Muscle of leg (tissue), 11 donors: ENCODE results near the gene PARD6G. TPM values are rescaled to one million over a fixed set of nuclear protein-coding genes. Genes with fewer than 3 reads are reported as not detected.
"Not testable (repeated sequence)": the region's sequence is repeated elsewhere in the genome, so short reads cannot be mapped to it uniquely, and the experiment has no call there.

ENCODE experiments used
- DNase-seq: peaks from one replicate; pipeline ENCODE4 v3.0.0; 2013
- H3K27ac ChIP-seq: one replicate; pipeline ENCODE4 v1.5.1; 2013; ENCODE audit warnings: mild to moderate bottlenecking, low read length, control low read depth
- H3K27me3 ChIP-seq: one replicate; pipeline ENCODE4 v1.6.1; 2013; ENCODE audit warnings: low read length; ENCODE audit not compliant: control insufficient read depth, insufficient read depth
- H3K36me3 ChIP-seq: one replicate; pipeline ENCODE4 v1.6.1; 2013; ENCODE audit warnings: low read length; ENCODE audit not compliant: control insufficient read depth, insufficient read depth
- H3K4me1 ChIP-seq: one replicate; pipeline ENCODE4 v1.6.1; 2013; ENCODE audit warnings: low read length; ENCODE audit not compliant: control insufficient read depth, insufficient read depth
- H3K4me3 ChIP-seq: one replicate; pipeline ENCODE4 v1.5.1; 2013; ENCODE audit warnings: low read length, control low read depth
- H3K9me3 ChIP-seq: replicated peaks from 2 replicates; pipeline ENCODE4 v1.6.1; 2013; ENCODE audit warnings: low read depth, low read length; ENCODE audit not compliant: control insufficient read depth
- WGBS: methylation state at CpG from one replicate; pipeline ENCODE4 v1.1.5; 2013; ENCODE audit warnings: missing lambda C conversion rate; ENCODE audit not compliant: insufficient coverage; 5-methylcytosine and 5-hydroxymethylcytosine counted together
- polyA plus RNA-seq, 8 donors: library from polyadenylated mRNA; unstranded; fragments of 120-200 nt; gene quantifications; one replicate each; pipeline versions ENCODE4 v1.2.1 to v1.2.3, GENCODE V29; 2013; ENCODE audit warnings: inconsistent platforms in 1 of 8, low replicate concordance in 1 of 8; ENCODE audit not compliant: insufficient read length in 8 of 8, insufficient read depth in 1 of 8
- total RNA-seq: library from RNA; stranded (reverse); fragments of 120-200 nt; gene quantifications from one replicate; pipeline ENCODE4 v1.2.4, GENCODE V29; 2013

Gene PARD6G
- total and polyA plus RNA-seq, 9 donors = 2.9 to 9.6 (median 6.9) TPM

- Histone ChIP-seq H3K9me3 (no peaks in the 10 kb centered on the region), H3K4me3 (no peak overlapping the region), H3K27me3 (peaks cover 4% of the 10 kb centered on the region), H3K27ac (no peak overlapping the region), H3K4me1 (no peaks in the 10 kb centered on the region), H3K36me3 (no peaks in the 10 kb centered on the region)
- 82% methylated on average over 2 of the region's 7 CpGs for WGBS
- no peak for DNase-seq
These were observed 5.2 kb downstream of the PARD6G start for GRCh38 chr18:80241919-80242777.

GRCh38 chr18:80239830-80240229 is 7.5 kb downstream of the PARD6G start:
- Histone ChIP-seq H3K27me3 (no peaks in the 10 kb centered on the region), H3K36me3 (no peaks in the 10 kb centered on the region), H3K9me3 (no peaks in the 10 kb centered on the region), H3K4me3 (no peak overlapping the region), H3K27ac (no peak overlapping the region), H3K4me1 (no peaks in the 10 kb centered on the region)
- WGBS = 67% methylated on average over 3 of the region's 5 CpGs
- no peak for DNase-seq

DNA sequence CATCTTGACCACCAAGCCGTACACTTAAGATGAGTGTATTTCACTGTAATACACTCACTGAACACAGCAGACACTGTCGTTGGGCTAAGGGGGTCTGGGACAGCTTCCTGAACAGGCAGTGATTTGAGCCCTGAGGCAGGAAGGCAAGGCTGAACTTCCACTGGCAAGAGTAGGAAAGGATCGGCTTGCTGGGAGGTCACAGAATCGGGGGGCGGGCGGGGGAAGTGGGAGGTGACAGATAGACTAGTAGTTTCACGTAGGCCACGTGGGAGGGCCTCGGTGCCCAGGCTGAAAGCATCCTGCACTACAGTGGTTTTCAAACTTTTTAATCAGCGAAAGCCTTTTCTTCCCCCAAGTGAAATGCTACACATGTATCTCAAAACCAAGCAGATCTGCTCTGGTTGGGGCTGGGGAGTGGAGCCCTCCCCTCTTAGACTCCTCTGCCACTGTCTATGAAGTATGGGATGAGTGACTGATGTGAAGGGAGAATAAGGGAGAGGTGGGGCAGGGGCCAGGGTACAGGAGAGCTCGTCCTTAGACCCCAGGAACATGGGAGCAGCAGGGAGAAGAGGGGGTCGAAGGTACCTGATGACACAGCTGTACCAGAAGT is 8.6 kb downstream of the PARD6G start:
- Histone ChIP-seq H3K36me3 (no peaks in the 10 kb centered on the region), H3K27ac (no peak overlapping the region), H3K27me3 (no peaks in the 10 kb centered on the region), H3K4me3 (no peak overlapping the region), H3K4me1 (no peaks in the 10 kb centered on the region), H3K9me3 (no peaks in the 10 kb centered on the region)
- DNase-seq = no peak
- 40% methylated on average over 1 of the region's 12 CpGs for WGBS

DNA sequence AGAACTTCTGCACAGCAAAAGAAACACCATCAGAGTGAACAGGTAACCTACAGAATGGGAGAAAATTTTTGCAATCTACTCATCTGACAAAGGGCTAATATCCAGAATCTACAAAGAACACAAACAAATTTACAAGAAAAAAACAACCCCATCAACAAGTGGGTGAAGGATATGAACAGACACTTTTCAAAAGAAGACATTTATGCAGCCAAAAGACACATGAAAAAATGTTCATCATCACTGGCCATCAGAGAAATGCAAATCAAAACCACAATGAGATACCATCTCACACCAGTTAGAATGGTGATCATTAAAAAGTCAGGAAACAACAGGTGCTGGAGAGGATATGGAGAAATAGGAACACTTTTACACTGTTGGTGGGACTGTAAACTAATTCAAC is 9.8 kb downstream of the PARD6G start:
- not testable (repeated sequence) for H3K36me3 ChIP-seq, H3K27ac ChIP-seq, H3K4me3 ChIP-seq, H3K27me3 ChIP-seq, DNase-seq, H3K4me1 ChIP-seq, H3K9me3 ChIP-seq

GRCh38 chr18:80234398-80234797 is 12.9 kb downstream of the PARD6G start:
- Histone ChIP-seq H3K4me3 (no peak overlapping the region), H3K9me3 (no peaks in the 10 kb centered on the region), H3K27ac (no peak overlapping the region), H3K36me3 (no peaks in the 10 kb centered on the region), H3K27me3 (no peaks in the 10 kb centered on the region), H3K4me1 (no peaks in the 10 kb centered on the region)
- no CpG with 5 or more reads among the region's 2 CpGs for WGBS
- DNase-seq = no peak

DNA sequence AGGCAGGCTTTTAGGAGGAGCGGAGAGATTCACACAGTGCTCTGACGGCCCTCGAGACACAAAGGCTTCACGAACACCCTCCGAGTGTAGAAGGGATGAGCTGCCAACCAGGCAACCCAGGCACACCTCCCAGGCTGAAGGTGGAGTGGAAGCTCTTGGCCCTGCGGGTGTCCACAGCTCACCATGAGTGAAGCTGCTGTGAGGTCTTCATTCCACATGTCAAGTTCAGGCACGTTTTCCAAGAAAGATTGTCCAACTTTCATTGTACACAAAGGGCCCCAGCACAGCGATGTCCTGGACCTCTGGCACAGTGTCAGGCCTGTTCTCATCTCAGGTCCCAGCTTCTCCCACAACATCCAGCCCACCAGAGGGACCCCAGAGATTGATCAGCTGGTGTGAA is 13.4 kb downstream of the PARD6G start:
- H3K36me3 ChIP-seq = no peaks in the 10 kb centered on the region
- no peak overlapping the region for H3K27ac ChIP-seq
- H3K27me3 ChIP-seq = no peaks in the 10 kb centered on the region
- no peak overlapping the region for H3K4me3 ChIP-seq
- H3K9me3 ChIP-seq = no peaks in the 10 kb centered on the region
- 73% methylated on average over 5 of the region's 8 CpGs for WGBS
- no peaks in the 10 kb centered on the region for H3K4me1 ChIP-seq
- no peak for DNase-seq

DNA sequence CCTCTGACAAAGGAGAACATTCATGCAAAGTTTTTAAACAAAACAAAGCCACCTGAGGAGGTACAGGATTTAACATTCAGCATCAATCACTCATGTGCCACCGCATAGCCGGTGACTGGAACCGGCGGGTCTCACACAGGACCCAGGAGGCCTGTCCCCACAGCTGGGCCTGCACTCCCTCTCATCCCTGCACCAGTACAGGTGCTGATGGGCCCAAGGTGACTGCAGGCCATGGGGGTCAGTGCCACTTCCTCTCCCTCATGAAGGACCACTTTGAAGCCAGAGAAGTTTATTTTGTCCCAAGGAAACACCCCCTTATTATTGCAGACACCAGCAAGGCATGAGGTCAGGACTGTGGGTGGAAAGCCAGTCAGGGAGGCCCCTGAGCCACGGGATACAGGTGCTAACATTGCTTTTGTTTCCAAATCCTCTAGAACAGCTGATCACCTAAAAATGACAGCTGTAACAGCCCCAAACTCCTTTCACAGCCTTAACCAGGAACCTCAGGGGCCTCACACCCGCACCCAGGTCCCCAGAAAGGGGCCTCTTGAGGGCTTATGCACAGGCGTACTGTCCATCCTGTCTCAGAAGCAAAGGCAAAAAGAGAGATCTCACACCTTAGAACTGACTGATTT is 14.0 kb downstream of the PARD6G start:
- Histone ChIP-seq H3K36me3 (no peaks in the 10 kb centered on the region), H3K27ac (no peak overlapping the region), H3K27me3 (no peaks in the 10 kb centered on the region), H3K4me3 (no peak overlapping the region), H3K4me1 (no peaks in the 10 kb centered on the region), H3K9me3 (no peaks in the 10 kb centered on the region)
- WGBS = 70% methylated on average over 6 of the region's 7 CpGs
- no peak for DNase-seq

- no peaks in the 10 kb centered on the region for H3K4me1 ChIP-seq
- H3K9me3 ChIP-seq = no peaks in the 10 kb centered on the region
- WGBS = no CpG with 5 or more reads among the region's 4 CpGs
- no peak overlapping the region for H3K4me3 ChIP-seq
- DNase-seq = no peak
- no peaks in the 10 kb centered on the region for H3K36me3 ChIP-seq
- no peaks in the 10 kb centered on the region for H3K27me3 ChIP-seq
- no peak overlapping the region for H3K27ac ChIP-seq
These were observed 14.6 kb downstream of the PARD6G start for GRCh38 chr18:80232710-80233109.

- H3K4me3 ChIP-seq = no peak overlapping the region
- 90% methylated on average over 3 of the region's 5 CpGs for WGBS
- H3K9me3 ChIP-seq = no peaks in the 10 kb centered on the region
- no peaks in the 10 kb centered on the region for H3K27me3 ChIP-seq
- no peak overlapping the region for H3K27ac ChIP-seq
- no peaks in the 10 kb centered on the region for H3K36me3 ChIP-seq
- no peaks in the 10 kb centered on the region for H3K4me1 ChIP-seq
- DNase-seq = no peak
These were observed 15.3 kb downstream of the PARD6G start for GRCh38 chr18:80232030-80232429.

DNA sequence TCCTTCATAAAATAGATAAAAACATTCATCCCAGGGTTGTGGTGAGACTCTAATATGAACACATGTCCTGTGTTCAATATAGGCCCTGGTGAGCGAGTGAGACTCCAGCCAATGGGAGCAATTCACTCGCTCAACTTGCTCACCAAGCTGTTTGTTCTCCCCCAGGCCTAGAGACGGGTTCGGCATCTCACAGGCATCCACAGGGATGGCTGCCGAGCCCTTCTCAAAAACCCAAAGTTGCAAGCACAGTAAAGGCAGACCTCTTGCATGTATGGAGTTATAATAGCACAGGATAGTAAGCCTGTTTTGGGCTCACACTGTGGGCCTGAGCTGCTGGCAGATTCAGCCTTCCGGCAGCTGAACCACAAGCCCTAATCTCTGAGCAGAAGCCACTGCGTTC is 15.7 kb downstream of the PARD6G start:
- DNase-seq = no peak
- H3K27ac ChIP-seq = no peak overlapping the region

More for the DNA sequence above, 15.7 kb downstream of the PARD6G start:
- WGBS = 100% methylated on average over 1 of the region's 7 CpGs
- Histone ChIP-seq H3K4me1 (no peaks in the 10 kb centered on the region), H3K27me3 (no peaks in the 10 kb centered on the region), H3K9me3 (no peaks in the 10 kb centered on the region), H3K36me3 (no peaks in the 10 kb centered on the region), H3K4me3 (no peak overlapping the region)
